Measurements from ENCODE around the gene ERMP1. TPM values are rescaled to one million over a fixed set of nuclear protein-coding genes. Genes with fewer than 3 reads are reported as not detected.

The ERMP1 gene
- total and polyA plus RNA-seq, 2 of the 8 experiments (the other 6 are each of a cell fraction or from before 2014, with no cell fraction given): 12.8 to 16.7 TPM

DNA sequence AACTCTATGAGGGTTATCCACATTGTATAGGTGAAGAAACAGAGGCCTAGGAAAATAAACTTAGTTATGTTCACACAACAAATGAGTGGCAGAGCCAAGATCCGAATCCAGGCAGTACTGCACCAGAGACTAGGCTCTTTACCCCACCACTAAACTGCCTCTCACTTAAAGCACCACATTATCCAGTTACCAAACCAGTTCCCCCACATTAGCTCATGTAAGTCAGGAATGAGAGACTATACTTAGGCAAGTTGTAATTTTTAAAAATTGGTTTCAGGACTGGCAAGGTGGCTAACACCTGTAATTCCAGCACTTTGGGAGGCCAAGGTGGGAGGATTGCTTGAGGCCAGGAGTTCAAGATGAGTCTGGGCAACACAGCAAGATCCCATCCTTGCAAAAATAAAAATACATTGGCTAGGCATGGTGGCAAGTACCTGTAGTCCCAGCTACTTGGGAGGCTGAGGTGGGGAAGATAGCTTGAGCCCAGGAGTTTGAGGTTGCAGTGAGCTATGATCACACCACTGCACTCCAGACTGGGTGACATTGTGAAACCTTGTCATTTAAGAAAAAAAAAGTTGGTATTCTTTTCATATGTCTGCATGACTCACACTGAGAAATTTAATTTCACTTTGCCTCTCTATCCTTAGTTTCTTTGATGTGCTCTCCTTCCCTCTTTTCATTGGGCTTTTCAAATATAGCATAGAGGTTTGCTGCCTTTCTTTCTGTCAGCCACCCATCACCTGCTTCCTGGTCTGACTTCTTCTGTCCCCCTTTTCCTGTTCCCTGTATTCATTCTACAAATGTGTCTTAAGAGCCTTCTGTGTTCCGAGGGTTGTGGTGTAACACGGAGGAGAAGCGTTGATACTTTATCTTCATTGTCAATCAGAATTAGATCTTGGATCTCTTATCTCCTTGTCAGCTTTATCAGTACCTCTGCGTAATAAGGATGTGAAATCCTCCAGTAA lies 64.7 kb downstream of the ERMP1 start:
- Histone ChIP-seq H2BK5ac (ENCODE audit: low read depth, low read length) (no peak overlapping the region), H3K23ac (ENCODE audit: insufficient read length) (no peak overlapping the region), H3K79me2 (ENCODE audit: control insufficient read depth in 1 of 2, insufficient read depth in 2 of 2, low read length in 2 of 2) (no peaks in the 10 kb centered on the region), H3K23me2 (ENCODE audit: low read depth, low read length) (no peaks in the 10 kb centered on the region), H3K4ac (replicated peaks; ENCODE audit: insufficient read length, low read depth, low read length) (no peak overlapping the region), H3K9ac (replicated peaks in 1 of 4; ENCODE audit: extremely low read depth in 1 of 4, low read depth in 3 of 4, low read length in 3 of 4) (no peak overlapping the region), H3K36me3 (ENCODE audit: control insufficient read depth in 2 of 4, insufficient read depth in 4 of 4, low read length in 3 of 4) (peaks cover 3 to 46% (median 19%) of the 10 kb centered on the region in 4 experiments; a peak in 7 of 8 replicates), H3K27me3 (replicated peaks in 1 of 4; ENCODE audit: control insufficient read depth in 3 of 4, extremely low read depth in 1 of 4, insufficient read depth in 3 of 4, low read length in 3 of 4) (no peaks in the 10 kb centered on the region), H4K91ac (replicated peaks; ENCODE audit: insufficient read length, low read length) (no peak overlapping the region), H2BK15ac (ENCODE audit: low read length) (no peak overlapping the region), H4K20me1 (replicated peaks in 1 of 2; ENCODE audit: control insufficient read depth in 1 of 2, insufficient read depth in 2 of 2, low read length in 2 of 2) (peaks cover 2 to 3% of the 10 kb centered on the region in 2 experiments), H3K4me3 (ENCODE audit: extremely low read depth in 1 of 4, insufficient read depth in 2 of 4, low read depth in 3 of 4, low read length in 4 of 4) (no peak overlapping the region), H3K27ac (ENCODE audit: low read depth, low read length) (no peak overlapping the region), H4K5ac (ENCODE audit: insufficient read length, low read depth, low read length) (no peak overlapping the region), H2AK5ac (ENCODE audit: low read depth, low read length) (no peak overlapping the region), H2BK20ac (ENCODE audit: low read length) (no peak overlapping the region), H3K4me1 (replicated peaks in 1 of 4; ENCODE audit: control insufficient read depth in 3 of 4, insufficient read depth in 4 of 4, low read length in 3 of 4) (no peaks in the 10 kb centered on the region), H3K9me3 (ENCODE audit: insufficient read depth in 2 of 2, low read depth in 1 of 2, low read length in 1 of 2) (no peaks in the 10 kb centered on the region), H3K4me2 (ENCODE audit: insufficient read depth in 1 of 2, low read depth in 2 of 2, low read length in 2 of 2) (no peak overlapping the region), H2AFZ (ENCODE audit: low read length) (no peak overlapping the region), H2BK120ac (replicated peaks; ENCODE audit: low read depth, low read length) (no peak overlapping the region), H3K18ac (ENCODE audit: extremely low read depth, low read length) (no peak overlapping the region), H3K79me1 (ENCODE audit: low read depth, low read length) (no peaks in the 10 kb centered on the region), H2BK12ac (ENCODE audit: low read depth, low read length) (no peak overlapping the region), H4K8ac (ENCODE audit: extremely low read depth, insufficient read depth, low read length) (no peak overlapping the region), H3K14ac (ENCODE audit: insufficient read length) (no peak overlapping the region), H3K56ac (replicated peaks; ENCODE audit: insufficient read length, low read depth, low read length) (no peak overlapping the region)
- DNase-seq (ENCODE audit: low read depth in 1 of 2, low spot score in 2 of 2) (no peak), FAIRE-seq (no peak)
- ChIA-PET POLR2A (ENCODE audit: partially characterized antibody) (no interaction called here), CTCF (ENCODE audit: partially characterized antibody) (no interaction called here)
- WGBS, 2 experiments (ENCODE audit: extremely low coverage in 1 of 2, insufficient coverage in 1 of 2, insufficient read length in 1 of 2, insufficient replicate concordance in 2 of 2, low coverage in 1 of 2, low lambda C conversion rate in 2 of 2, missing lambda C conversion rate in 1 of 2): 96% methylated on average over 5 of the region's 5 CpGs; no CpG with 5 or more reads in 1 of the 2 experiments
- no peak for TF ChIP-seq POU5F1 (IDR thresholded peaks at IDR 0.05; ENCODE audit: low read depth, low read length)
- TF ChIP-seq, protein P1, sequence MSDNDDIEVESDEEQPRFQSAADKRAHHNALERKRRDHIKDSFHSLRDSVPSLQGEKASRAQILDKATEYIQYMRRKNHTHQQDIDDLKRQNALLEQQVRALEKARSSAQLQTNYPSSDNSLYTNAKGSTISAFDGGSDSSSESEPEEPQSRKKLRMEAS (IDR thresholded peaks at IDR 0.05): no peak
- TF ChIP-seq EZH2 (IDR thresholded peaks at IDR 0.05; ENCODE audit: low read depth, low read length, severe bottlenecking): no peak
- TF ChIP-seq ASH2L (IDR thresholded peaks at IDR 0.05; ENCODE audit: low read length): no peak
- TF ChIP-seq, protein P2, sequence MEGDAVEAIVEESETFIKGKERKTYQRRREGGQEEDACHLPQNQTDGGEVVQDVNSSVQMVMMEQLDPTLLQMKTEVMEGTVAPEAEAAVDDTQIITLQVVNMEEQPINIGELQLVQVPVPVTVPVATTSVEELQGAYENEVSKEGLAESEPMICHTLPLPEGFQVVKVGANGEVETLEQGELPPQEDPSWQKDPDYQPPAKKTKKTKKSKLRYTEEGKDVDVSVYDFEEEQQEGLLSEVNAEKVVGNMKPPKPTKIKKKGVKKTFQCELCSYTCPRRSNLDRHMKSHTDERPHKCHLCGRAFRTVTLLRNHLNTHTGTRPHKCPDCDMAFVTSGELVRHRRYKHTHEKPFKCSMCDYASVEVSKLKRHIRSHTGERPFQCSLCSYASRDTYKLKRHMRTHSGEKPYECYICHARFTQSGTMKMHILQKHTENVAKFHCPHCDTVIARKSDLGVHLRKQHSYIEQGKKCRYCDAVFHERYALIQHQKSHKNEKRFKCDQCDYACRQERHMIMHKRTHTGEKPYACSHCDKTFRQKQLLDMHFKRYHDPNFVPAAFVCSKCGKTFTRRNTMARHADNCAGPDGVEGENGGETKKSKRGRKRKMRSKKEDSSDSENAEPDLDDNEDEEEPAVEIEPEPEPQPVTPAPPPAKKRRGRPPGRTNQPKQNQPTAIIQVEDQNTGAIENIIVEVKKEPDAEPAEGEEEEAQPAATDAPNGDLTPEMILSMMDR (IDR thresholded peaks at IDR 0.05; ENCODE audit: control extremely low read depth in 1 of 3, insufficient read depth in 1 of 3, low read depth in 1 of 3, low read length in 3 of 3): no peak
- no peak for TF ChIP-seq ZNF274 (IDR thresholded peaks at IDR 0.05; ENCODE audit: borderline replicate concordance, extremely low read depth, low read length)
- no peak for TF ChIP-seq SRF (IDR thresholded peaks at IDR 0.05; ENCODE audit: low read depth, low read length)
- no peak for TF ChIP-seq RBBP5 (IDR thresholded peaks at IDR 0.05; ENCODE audit: borderline replicate concordance, low read depth, low read length)
- no peak for TF ChIP-seq NANOG (IDR thresholded peaks at IDR 0.05; ENCODE audit: insufficient read depth, low read depth, low read length, poor library complexity, severe bottlenecking)

Data from H1 (cell line).